NCI-H1694 treated with DMSO at 0.1 percent for 48 hours (cell line): ENCODE measurements around the gene EPM2AIP1.
"Not testable (repeated sequence)": the region's sequence is repeated elsewhere in the genome, so short reads cannot be mapped to it uniquely, and the experiment has no call there.

ENCODE experiments used
- DNase-seq: peaks from one replicate; lab custom pipeline; 2025; lab: John Stamatoyannopoulos, UW

The EPM2AIP1 gene

GRCh38 chr3:36954452-36955134 is 38.3 kb downstream of the EPM2AIP1 start:
- DNase-seq = peak; percentile 27

GRCh38 chr3:36947814-36948213 is 45.1 kb downstream of the EPM2AIP1 start:
- not testable (repeated sequence) for DNase-seq

- DNase-seq = no peak
Measured at GRCh38 chr3:36945333-36945980, 47.5 kb downstream of the EPM2AIP1 start.

GRCh38 chr3:36944641-36945270 is 48.2 kb downstream of the EPM2AIP1 start, which contains the start of gene TRANK1:
Gene TRANK1 (minus strand): TSS chr3:36945054. CDS start chr3:36944809, 245 bp downstream.
- no peak for DNase-seq

- DNase-seq = no peak
Measured at GRCh38 chr3:36944012-36944640, 48.8 kb downstream of the EPM2AIP1 start.

GRCh38 chr3:36943601-36944000 is 49.3 kb downstream of the EPM2AIP1 start:
- DNase-seq = no peak

GRCh38 chr3:36942638-36943248 is 50.2 kb downstream of the EPM2AIP1 start:
- no peak for DNase-seq

GRCh38 chr3:36941658-36942057 is 51.3 kb downstream of the EPM2AIP1 start:
- DNase-seq = no peak

GRCh38 chr3:36941162-36941561 is 51.8 kb downstream of the EPM2AIP1 start:
- DNase-seq = no peak

GRCh38 chr3:36937492-36937891 is 55.4 kb downstream of the EPM2AIP1 start:
- no peak for DNase-seq
